ENCODE data around the gene ZDHHC14. TPM values are rescaled to one million over a fixed set of nuclear protein-coding genes. Genes with fewer than 3 reads are reported as not detected.

Gene ZDHHC14
- total RNA-seq, 1 experiment from 2014 or later: 12.1 TPM

DNA sequence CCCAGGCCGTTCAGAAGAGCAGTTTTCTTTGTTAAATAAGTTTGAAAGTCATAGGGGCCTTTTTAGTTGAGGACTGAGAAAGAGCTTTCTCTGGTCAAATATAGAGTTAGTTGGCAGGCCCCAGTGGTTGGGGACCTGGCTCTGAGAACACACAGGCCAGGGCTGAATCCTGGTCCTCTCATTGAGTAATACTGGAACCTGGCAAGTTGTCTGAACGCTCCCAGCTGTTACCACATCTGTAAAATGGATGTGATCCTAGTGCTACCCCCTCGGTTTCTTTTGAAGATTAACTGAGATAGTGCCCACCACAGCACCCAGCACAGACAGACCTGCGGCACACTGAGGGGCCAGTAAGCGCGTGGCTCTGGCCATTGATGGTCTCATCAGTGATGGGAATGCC, 215.5 kb downstream of the ZDHHC14 start:
- no peak for DNase-seq (ENCODE audit: low read depth)

DNA sequence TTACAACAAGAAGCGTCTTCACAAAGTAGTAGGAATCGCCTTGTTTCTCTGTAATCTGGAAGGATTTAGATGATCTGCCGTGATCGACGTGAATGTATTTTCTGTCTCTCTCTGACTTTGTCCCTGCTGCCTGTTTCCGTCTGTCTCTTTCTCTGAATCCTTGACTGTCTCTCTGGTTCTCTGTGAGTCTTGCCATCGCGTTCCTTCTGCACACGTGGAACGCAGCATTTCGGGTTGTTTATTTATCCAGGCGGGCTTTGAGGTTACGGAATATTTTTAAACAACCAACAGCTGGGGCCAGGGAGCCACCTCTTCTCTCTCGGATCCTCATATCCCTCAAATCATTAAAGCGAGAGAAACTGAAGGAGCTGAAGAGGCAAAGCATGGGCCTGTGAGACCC, 215.9 kb downstream of the ZDHHC14 start:
- DNase-seq (ENCODE audit: low read depth): no peak

DNA sequence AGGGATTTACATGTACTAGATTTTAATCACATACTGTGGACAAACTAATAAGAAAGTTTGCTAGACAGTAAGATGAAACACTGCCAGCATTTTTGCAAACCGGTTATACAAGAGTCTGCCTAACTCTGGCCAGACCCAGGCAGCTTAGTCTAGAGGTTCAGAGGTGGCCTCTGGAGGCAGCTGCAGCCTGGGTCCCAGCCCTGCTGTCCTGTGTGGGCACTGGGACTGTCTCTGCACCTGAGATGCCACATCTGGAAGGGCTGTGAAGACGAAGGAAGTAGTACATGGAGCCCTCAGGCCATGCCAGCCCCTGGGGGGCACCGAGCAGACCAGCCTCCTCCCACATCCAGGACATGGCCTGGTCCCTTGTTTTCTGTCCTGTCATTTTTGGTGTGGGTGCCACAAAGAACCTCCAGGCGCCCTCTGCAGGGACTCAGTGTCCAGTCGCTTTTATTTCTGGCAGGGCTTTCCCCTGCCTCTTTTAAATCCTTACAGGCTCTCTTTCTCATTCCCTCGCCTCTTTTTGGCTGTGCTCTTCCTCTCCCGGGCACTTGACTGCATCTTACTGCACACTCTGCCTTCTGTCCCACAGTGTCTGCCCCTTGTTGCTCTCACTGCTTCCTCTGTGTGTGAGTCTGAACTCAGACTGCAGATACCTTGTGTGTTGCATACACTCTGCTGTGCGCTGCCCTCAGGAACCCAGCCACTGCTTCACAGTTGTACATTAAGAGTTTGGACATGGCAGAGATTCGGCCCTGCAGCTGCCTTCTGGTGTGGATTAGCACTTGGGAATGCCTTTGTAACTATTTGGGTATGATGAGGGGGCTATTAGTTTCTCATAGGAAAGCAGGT, 216.7 kb downstream of the ZDHHC14 start:
- peak; percentile 55 for DNase-seq (ENCODE audit: low read depth)

DNA sequence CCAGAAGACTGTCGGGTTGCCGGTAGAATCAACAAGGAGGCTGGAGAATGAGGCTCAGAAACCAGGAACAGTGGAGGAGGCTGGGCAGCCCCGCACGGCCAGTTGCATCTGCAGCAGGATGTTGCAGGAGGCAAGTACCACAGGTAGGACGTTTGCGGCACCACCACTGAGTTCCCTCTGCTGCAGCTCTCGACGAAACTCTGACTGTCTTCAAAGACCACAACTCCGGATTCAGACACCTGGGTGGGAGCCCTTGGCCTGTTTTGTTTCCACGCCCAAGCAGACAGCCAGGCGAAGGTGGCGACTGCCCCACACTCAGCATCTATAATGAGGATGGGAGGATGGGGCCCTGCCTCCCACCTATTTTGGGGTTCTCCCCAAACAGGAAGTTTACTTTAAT, 218.2 kb downstream of the ZDHHC14 start:
- no peak for DNase-seq (ENCODE audit: low read depth)

DNA sequence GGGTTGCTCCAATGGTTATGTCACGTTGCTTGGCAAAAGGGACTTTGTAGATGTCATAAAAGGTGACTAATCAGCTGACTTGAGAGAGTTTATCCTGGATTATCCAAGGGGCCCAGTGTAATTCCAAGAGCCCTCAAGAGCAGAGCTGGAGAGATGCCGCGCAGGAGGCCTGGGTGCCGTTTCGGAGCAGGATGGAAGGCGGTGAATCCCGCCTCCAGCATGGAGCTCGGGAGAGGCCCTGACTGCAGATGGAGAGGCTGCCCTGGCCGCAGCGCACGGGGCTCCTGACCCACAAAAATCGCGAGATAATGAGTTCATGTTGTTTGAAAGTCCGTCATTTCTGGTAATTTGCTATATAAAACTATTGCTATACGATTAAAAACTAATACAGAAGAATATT, 219.8 kb downstream of the ZDHHC14 start:
- DNase-seq (ENCODE audit: low read depth): no peak

DNA sequence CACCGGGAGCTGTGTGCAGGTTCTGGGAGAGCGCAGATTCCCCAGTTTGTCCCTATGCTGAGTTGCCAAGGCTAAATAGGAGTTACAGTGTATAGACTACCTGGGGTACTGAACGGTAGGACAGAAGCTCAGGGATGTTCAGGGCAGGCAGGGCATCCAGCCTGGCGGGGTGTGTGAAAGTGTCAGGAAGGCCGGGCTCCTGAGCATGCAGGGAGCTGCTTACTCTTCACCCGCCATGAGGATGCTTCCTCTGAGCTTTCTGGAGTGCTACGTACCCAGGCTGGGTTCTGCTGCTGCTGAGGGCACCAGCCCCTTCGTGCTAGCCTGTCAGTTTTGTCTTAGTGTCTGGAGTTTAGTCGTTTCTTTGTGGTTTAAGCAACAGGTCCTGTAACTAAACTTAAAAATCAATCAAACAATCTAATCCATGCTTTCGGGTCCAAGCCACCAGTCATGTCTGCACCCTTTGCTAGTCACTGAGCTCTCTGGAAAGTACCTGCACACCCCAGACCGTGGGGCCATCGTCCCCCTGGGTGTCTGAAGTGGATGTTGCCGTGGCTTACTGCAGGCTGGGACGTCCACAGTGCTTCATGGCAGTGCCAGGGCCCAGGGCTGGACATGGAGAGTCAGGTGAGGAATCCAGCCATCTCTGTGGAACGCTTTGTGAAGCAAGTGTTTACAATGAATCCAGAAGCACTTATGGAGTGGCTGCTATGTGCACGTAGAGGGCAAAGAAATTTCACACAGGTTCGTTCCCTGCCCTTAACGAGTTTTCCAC, 221.7 kb downstream of the ZDHHC14 start:
- no peak for DNase-seq (ENCODE audit: low read depth)

DNA sequence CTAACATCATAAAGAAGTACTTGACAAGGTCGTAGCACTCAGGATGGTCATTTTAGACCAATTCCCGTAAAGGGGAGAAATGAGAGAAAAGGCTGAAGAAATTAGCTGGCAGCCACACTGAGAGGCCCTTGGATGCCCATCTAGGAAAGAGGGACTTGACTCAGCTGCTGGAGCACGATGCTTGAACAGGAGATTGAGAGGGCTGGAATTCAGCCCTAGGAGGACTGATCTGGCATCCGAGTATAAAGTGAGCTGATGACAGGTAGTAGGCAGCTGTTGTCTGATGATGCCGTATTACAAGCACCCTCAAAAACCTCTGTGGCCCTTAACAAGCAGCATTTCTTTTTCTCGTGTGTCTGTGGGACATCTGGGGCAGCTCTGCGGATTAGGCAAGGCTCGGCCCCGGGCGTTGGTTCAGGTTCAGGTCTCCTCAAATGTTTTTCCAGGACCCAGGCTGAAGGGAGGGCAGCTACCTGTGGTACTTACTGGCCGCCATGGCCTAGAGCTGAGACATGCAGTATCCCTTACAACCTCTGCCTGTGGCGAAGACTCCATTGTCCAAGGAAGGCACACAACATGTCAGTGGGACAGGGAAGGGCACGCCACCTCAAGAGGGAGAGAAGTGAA, 222.4 kb downstream of the ZDHHC14 start:
- DNase-seq (ENCODE audit: low read depth): no peak

DNA sequence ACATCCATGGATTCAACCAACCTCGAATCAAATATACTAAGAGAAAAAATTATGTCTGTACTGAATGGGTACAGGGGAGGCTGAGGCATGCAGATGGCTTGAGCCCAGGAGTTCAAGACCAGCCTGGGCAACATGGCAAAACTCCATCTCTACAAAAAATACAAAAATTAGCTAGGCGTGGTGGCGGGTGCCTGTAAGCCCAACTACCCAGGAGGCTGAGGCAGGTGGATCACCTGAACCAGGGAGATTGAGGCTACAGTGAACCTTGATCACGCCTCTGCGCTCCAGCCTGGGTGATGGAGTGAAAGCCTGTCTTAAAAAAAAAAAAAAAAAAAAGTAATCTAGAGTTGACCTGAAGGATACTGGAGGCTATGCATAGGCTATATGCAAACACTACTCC, 223.0 kb downstream of the ZDHHC14 start:
- DNase-seq (ENCODE audit: low read depth): no peak

DNA sequence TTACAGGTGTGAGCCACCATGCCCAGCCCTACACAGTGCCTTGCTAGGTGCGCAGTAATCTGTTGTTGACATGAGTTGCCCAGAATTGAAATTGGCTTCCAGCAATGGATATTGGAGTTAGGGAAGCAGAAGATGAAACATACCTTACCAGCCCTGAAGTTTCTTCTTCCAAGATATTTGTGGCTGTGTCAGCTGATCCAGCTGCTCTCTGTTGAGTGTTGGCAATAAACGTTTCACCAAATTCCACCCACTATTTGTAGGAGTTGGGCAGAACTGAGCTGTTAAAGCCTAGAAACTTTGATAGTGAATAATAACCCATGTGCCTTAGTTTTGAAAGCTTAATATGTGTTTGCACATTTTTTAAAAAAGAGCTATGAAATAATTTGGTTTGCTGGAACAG, 223.8 kb downstream of the ZDHHC14 start:
- no peak for DNase-seq (ENCODE audit: low read depth)

DNA sequence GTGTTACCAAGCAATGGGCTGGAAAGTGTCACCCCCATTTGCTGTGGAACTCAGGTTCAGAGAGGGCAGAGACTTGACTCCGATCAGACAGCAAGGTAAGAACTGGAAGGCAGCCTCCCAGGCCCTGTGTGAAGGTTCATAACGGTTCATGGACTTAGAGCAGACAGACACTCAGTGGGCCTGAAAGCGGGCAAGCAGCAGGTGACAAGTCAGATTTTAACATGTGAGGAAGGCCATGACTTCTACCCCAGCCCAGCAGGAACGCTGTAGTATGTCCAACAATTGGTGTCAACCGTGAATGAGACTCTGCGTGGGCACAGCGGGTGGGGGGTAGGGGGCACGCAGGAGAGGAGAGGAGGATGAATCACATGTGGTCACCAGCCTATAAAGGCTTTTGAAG, 224.5 kb downstream of the ZDHHC14 start:
- no peak for DNase-seq (ENCODE audit: low read depth)

DNA sequence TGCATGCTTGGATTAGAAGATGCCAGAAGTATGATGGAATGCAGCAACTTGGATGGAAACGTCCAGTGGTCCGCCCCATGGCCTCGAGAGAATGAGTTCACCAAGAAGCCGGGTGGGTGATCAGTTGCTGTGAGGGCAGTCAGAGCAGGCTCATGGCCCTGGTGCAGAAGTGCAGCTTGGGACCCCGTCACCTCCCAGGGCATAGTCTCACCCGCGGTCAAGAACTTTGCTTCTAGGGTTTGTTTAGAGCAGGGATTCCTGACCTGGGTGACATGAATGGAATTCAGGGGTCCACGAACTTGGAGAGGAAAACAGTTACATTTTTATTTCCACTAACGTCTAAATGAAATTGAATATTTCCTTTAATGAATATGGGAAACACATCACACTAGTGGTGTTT, 225.5 kb downstream of the ZDHHC14 start:
- DNase-seq (ENCODE audit: low read depth): no peak

DNA sequence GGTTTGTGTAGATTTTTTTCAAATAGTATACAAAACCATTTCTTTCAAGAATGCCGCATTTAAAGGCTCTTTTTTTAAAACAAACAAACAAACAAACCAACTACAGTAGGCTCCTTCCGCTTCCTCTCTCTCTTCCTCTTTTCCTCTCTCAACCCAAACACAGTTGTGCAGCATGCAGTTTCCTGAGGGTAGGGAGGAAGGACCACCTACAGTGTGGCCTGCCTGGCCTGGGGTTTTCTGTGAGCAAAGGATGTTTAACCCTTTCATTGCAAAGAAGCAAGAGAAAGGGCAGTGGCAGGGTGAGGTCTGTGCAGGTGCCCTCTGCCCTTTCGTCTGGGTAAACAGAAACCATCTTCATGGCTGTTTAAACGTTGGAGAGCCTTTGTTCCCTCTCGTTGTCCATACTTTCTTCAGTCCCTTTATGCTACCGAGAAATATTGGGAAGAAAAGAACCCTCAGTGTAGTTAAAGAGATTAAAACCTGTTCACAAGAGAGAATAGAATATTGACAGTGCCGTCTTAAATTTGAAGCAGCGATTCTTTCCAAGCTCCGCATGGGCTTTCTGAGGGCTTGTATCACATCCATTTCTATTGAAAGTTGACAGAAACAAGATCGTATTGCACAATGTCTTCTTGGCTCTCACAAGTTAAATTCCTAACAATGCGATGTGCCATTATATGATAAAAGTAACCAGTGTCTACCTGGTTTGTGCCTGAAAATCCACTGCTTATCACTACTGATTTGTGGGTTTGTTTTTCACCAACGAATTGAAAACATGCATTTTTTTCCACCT, 226.5 kb downstream of the ZDHHC14 start:
- DNase-seq (ENCODE audit: low read depth): no peak

DNA sequence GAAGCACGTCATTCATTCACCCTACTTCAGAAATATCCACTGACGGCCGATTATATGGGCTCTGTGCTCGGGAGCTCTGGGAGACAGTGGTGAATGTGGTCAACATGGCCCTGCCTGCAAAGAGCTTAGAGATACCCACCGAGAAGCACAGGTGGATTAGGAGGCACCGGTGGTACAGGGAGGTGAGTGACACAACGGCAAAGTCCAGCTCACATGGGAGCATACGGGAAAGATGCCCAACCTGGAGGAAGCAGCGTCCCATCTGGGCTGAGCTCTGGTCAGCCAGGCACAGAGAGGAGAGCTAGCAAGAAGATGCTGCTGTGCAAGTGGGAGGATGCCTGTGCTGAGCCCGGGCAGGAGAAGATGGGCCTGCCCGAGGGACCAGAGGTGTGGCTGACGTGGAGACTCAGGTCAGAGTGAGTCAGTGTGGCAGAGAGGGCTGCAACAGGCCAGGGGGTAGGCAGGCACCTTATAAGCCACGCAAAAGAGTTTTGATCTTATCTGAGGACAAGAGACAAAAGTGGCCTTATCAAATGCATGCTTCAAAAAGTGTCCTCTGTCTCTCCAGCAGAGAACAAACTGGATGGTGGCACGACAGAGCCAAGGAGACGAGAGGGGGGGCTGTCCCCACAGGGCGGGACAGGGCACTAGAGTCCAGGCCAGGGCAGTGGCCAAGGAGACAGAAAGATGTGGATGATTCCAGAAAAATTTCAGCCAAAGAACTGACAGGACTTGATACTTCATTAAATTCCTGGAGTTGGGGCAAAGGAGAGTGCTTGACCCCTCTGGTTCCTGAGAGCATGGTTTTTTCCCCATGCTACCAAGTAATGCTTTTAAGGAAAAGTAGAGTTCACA, 227.5 kb downstream of the ZDHHC14 start:
- DNase-seq (ENCODE audit: low read depth): no peak

DNA sequence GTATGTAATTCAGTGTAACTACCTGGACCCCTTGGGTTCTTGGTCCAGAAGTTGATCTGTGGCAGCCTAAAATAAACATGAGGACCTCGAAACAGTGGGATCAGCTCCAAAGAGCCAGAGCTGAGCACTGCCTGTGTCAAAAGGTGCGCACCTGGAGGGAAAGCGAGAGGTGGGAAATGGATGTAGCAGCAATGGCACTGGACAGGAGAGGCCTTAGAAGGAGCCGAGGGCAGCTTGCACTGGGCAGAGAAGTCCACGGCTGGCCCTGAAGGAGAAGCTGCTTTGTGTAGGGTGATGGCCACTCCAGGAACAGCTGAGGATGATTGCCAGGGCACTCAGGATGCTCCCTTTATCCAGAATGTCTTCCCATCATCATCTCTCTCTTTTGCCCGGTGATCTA, 228.1 kb downstream of the ZDHHC14 start:
- DNase-seq (ENCODE audit: low read depth): no peak

DNA sequence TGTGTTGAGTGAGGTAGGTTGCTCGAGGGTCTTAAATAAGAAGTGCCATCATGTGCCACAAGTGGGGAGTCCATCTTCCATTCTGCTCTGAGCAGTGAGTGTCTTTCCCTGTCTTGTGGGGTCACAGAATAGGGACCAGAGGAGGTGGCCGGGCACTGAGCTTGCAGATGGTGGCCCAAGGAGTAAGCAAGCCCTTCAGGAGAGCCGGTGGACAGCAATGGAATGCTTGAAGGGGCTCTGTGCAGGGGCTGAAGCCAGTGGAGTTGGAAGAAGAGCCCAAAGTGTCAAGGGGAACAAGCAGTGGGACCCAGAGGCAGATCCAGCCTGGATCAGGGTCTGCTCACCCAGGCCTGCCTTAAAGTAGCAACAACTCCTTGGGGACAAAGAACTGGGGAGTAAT, 228.6 kb downstream of the ZDHHC14 start:
- no peak for DNase-seq (ENCODE audit: low read depth)

DNA sequence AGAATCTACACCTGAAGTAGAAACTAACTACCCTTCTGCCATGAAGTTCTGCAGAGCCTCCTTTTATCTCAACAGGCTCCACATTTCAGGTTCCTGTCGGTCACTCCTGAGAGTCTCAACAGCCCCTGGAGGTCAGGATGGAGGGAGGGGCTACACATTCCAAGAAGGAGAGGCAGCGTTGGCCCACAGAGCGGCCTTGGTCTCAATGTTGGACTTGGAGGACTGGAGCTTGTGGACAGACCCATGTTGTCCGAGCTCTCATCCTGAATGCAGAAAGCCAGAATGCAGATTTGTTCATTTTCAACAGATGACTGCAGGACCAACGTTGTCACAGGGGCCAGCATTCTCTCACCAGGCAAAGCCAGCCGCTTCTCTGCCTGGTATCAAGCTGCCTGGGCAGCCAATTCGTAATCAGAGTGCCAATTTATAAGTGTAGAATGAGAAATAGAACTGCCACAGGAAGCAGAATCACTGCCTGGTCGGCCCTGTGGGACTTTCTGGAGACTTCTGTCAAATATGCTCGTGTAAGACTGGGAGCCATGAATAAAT, 229.5 kb downstream of the ZDHHC14 start:
- DNase-seq (ENCODE audit: low read depth): no peak

DNA sequence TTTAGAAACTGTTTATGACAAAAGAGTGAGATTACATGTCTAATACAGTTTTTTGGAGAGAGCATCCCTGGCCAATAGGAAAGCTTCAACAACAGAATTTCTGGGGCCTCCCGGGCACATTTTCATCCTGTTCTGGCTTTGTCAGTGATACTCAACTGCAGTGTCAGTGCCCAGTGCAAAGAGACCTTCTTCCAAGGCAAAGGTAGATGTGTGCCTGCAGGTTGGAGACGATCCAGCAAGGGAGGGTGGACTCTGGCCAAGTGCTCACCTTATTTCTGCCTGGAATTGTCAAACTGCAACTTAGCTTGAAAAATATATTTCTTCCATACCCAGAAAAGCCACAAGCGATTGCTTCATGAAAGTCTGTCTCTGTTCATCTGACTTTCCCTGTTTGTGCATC, 230.4 kb downstream of the ZDHHC14 start:
- DNase-seq (ENCODE audit: low read depth): no peak

DNA sequence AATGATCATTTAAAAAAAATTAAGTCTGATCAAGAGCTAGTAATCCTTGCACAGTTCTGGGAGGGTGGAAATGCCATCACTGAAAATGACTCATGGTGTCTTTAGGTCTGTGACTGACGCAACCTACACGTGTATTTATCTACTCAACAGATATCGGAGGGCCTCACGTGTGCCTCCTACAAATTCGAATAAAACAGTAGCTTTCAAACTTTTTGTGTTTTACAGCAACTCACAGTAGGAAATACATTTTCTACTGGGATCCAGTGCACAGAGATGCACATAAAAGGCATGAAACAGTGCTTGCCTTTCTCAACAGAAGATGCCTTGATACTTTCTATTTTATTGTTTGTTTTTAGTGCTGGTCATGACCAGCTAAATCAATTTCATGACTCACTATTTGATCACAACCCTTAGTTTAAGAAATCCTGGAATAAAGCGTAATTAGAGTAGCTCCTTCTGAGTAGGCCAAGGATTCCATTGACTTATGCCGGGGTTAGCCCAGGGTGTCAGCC, 232.1 kb downstream of the ZDHHC14 start:
- DNase-seq (ENCODE audit: low read depth): peak; percentile 90

DNA sequence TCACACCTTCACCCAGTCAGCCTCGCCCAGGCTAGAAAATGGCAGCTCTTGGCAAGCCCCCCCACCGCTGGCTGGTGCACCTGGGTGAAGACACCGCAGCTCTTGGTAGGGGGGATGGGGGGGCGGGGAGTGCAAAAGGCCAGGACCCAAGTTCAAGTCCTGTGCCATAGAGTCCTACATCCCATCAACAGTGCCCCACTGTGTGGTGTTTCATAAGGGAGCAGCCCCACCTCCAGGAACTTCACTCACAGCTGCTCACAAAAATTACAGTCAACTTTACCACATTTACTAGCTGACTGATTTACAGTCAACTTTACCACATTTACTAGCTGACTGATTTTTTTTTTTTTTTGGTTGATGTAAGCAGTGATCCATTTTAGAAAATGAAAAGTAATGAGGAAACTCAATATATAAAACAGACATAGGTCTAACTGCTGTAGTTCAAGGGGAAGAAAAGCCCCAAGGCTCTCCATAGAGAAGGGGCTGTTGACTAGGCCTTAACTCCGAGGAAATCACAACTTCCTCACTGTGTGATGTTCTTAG, 233.1 kb downstream of the ZDHHC14 start:
- DNase-seq (ENCODE audit: low read depth): peak; percentile 57

DNA sequence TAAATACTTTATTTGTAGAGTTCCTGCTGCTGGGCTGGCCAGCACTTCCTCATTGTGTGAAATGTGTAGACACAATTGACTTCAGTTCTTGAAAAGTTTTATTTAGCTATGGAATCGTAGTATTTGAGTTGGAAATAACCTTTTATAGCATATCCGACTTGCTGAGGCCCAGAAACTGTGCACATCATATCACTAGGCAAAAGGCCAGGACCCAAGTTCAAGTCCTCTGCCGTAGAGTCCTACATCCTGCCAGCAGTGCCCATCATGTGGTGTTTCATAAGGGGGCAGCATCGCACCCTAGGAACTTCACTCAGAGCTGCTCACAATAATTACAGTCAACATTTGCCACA, 234.4 kb downstream of the ZDHHC14 start:
- no peak for DNase-seq (ENCODE audit: low read depth)
